HG03558 (cell line): ENCODE measurements around the gene HAUS6.
"Not testable (repeated sequence)": the region's sequence is repeated elsewhere in the genome, so short reads cannot be mapped to it uniquely, and the experiment has no call there.

Experiments
- ATAC-seq: cut with Tn5 transposase; IDR thresholded peaks from one replicate; pipeline ENCODE4 v1.9.1; 2021; ENCODE audit warnings: moderate number of reproducible peaks; ENCODE audit not compliant: unreplicated experiment; ENCODE audit errors: extremely low read depth

HAUS6 gene

DNA sequence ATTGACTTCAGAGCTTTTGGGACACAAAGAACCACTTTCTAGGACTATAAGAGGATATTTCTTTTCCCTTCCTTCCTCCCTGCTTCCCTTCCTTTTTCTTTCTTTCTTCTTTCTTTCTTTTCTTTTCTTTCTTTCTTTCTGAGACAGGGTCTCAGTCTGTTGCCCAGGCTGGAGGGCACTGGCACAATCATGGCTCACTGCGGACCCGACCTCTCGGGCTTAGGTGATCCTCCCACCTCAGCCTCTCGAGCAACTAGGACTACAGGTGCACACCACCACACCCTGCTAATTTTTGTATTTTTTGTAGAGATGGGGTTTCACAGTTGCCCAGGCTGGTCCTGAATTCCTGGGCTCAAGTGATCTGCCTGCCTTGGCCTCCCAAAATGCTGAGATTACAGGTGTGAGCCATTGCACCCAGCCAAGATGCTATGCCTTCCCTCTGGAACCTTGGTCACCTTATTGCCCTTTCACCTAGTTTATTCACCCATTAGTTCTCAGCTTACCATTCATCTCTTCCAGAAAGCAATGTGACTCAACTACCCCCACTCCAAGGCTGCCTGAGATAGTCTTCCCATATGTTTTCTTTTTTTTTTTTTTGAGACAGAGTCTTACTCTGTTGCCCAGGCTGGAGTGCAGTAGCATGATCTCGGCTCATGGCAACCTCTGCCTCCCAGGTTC, 14.5 kb upstream of the HAUS6 start:
- no peak for ATAC-seq

DNA sequence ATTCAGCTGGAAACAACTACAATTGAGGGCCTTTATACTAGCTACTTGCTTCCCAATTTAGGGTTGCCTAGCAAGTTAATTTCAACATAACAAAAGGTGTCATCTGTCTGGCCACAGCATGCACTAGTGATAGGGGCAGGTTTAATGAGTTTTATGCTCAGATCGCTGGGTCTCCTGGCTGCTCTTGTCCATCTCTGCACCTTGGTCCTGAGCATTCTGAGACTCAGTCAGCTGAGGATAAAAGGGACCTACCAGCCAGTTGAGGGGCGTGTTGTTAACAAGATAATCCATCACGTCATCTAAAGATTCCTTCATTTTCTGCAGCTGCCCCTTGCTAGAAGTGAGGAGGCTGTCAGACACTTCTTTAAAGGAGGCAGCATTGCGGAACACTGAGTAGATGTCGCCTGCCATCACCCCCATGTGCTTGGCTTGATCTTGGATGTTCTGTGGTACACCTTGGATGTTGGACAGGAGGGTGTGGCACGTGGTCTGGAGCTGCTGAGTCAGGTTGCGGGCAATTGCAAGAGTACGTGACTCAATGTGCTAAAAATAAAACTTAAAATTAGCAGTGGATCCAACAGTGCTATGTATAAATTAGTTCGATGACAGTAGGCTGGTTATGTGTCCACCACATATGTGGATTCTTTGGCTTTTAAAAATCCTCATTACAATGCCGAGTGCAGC, 13.5 kb upstream of the HAUS6 start:
- ATAC-seq, result no peak

DNA sequence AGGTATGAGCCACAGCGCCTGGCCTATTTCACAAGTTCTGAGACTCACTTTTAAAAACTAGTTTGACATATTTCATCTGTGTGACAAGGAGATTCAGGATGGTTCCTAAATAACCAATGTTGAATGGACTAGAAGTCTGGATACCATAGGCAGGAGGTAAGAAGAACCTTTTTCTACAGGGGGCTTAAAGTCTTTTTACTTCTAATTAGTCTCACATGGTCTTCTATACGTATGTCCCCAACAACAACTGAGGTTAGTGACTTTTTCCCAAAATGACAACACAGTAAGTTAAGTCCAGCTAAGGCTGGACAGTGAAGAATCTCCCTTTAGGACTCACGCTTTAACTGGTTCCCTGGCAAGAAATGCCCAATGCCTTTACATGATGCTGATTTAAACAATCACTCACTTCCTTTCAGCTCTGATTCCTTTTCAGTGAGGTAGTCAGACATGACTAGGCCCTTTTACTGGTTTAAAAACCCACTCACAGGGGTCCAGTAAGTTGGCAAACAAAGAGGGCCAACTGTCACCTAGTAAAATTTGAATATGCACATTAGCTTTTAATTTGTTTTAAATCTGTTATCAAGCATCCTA, 12.1 kb upstream of the HAUS6 start:
- no peak for ATAC-seq

DNA sequence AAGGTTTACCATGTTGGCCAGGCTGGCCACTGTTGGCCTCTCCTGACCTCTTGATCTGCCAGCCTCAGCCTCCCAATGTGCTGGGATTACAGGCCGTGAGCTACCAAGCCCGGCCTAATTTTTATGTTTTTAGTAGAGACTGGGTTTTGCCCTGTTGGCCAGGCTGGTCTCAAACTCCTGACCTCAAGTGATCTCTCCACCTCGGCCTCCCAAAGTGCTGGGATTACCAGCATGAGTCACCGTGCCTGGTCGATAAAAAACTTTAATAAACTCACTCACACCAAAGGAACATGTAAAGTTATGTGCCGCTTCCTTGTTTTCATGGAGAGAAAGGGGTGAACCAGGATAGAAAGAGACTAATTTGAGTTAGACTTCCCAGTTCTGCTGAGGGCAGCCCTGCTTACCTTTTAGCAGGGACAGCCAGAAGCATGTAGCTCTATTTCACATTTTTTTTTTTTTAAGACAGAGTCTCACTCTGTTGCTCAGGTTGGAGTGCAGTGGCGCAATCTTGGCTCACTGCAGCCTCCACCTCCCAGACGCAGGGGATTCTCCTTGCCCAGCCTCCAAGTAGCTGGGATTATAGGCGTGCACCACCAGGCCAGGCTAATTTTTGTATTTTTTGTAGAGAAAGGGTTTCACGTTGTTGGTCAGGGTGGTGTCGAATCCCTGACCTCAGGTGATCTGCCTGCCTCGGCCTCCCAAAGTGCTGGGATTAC, 11.4 kb upstream of the HAUS6 start:
- ATAC-seq, result no peak

DNA sequence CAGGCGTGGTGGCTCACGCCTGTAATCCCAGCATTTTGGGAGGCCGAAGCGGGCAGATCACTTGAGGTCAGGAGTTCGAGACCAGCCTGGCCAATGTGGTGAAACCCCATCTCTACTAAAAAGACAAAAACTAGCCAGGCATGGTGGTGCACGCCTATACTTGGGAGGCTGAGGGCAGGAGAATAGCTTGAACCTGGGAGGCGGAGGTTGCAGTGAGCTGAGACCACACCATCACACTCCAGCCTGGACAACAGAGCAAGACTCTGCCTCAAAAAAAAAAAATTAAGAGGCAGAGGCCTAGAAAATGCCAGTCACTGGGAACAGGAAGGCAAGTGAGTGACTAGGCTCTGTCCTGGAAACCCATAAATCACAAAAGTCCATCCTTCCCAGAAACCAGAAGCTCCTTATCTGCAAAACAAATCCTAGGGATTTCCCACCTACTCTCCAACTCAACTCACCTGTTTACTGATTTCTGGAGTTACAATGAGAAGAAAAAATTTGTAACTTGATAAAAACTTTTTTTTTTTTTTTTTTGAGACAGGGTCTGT, 10.4 kb upstream of the HAUS6 start:
- not testable (repeated sequence) for ATAC-seq

DNA sequence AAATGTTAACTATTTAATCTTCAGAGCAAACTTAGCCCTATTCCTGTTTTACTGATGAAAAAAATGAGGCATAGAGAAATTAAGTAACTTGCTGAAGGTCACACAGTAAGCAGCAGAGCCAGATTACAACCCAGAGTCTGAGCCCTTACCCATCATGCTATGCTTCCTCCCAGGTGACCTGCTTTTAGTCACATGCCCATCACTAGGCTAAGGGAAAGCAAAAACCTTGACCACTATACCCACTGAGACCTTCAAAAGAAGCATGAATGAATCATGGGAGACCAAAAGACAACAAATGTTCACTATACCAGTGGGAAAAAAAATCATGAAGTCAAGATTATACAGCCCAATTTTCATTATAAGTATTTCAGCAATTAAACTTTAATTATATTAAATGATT, 5.3 kb upstream of the HAUS6 start:
- ATAC-seq, result no peak

DNA sequence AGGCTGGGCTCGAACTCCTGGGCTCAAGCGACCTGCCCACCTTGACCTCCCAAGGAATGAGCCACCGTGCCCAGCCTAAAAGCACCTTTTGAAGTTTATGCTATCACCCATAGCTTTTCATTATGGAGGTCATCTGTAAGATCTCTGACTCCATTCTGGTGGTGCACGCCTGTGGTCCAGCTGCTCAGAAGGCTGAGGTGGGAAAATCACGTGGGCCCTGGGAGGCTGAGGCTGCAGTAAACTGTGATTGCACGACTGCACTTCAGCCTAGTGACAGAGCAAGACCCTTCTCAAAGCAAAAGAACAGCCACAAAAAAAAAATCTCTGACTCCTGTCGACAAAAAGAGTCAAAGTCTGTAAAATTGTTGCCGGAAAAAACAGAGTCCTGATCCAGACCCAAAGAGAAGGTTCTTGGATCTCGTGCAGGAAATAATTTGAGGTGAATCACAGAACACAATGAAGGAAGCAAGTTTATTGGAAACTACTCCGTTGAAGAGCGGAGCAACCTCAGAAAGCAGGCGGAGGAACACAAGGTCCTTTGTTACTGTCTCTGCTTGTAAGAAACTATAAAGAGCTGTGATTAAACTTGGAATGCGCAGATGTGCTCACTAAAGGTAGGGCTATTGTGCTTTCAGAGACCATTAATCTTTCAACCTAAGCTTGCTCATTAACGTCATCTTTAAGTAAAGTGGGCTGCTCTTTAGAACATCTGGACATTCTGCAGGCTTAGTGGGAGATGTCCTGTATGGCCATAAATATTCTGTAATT, 2.0 kb upstream of the HAUS6 start:
- no peak for ATAC-seq

DNA sequence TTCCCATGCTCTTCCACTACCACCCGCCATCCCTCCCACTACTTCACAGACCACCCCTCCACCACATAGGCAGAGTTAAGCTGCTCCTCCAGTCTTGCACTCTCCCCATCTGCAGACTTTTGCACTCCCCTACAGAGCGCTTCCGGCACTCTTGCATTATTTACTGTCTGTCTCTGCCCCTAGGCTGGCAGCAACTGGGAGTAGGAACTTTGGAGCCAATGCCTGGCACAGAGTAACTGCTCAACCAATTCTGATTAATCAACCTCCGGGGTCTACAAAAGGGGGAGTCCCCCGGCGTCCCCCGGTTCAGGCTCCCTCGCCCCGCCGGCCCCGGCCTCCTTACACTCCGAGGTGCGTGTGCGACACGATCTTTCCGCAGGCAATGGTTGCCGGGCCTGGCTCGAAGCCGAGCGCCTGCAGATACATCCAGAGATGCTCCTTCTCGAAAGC, 498 bp downstream of the HAUS6 start:
- ATAC-seq, result no peak

DNA sequence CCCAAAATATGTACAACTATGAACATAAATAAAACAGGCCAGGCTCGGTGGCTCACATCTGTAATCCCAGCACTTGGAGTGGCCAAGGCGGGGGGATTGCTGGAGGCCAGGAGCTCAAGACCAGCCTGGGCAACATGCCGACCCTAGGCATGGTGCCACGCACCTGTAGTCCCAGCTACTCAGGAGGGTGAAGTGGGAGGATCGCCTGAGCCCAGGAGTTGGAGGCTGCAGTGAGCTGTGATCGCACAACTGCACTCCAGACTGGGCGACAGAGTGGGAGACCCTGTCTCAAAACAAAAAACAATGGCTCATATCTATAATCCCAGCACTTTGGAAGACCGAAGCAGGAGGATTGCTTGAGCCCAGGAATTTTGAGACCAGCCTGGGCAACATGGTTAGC, 1.5 kb downstream of the HAUS6 start:
- no peak for ATAC-seq

DNA sequence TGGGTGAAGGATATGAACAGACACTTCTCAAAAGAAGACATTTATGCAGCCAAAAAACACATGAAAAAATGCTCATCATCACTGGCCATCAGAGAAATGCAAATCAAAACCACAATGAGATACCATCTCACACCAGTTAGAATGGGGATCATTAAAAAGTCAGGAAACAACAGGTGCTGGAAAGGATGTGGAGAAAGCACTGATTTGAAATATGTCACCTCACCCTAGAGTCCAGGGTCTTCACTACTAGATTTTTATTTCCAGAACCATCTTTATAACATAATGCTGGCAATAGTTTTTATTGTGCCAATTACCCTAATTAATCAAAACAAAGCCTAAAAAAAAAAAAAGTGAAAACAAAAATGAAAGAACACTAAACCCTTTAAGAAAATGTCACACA, 5.3 kb downstream of the HAUS6 start:
- not testable (repeated sequence) for ATAC-seq

DNA sequence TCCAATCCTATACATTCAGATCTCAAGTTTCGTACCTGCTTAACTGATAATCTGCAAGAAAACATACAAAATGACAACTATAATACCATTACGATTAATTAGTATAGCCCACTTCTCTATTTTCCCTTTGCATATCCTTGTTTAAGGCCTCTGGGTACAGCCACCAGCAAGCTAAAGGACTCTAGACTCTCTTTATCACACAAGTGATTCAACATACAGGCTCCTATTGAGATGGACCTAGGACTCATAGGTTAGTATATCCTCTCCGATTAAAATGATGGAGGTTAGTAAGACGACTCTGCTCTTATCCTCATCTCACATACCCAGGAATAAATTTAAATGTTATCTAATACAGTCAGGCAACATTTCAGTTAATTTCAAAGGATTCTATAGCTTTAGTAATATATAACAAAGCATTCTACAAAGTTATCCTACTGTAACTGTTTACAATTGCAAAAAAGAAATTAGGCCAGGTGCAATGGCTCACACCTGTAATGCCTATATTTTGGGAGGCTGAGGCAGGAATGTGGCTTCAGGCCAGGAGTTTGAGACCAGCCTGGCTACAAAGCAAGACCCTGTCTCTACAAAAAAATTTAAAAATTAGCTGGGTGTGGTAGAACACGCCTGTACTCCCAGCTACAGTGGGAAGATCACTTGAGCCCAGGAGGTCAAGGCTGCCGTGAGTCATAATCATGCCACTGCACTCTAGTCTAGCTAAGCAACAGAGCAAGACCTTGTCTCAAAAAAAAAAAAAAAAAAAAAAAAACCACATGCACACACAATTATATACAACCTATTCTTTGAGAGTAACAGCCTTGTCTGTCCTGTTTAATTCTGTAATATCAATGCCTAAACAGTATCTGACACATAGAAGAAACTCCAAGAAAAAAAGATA, 15.4 kb downstream of the HAUS6 start:
- no peak for ATAC-seq

DNA sequence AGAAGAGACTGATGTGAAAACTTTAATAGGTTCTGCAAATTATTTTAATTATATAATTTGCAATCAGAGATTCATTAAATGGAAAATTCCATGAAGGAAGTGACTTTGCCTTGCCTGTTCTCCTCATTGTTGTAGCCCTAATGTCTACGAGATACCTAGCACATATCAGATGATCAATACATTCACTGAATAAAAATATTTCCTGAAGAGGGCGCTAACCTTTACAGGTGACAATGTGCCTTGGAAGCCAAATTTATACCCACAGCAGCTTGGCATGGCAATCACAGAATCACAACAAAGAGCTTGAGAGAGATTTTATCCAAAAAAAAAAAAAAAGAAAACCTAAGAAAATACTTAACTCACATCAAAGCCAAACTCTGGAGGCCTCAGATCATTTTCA, 17.4 kb downstream of the HAUS6 start:
- ATAC-seq, result no peak

DNA sequence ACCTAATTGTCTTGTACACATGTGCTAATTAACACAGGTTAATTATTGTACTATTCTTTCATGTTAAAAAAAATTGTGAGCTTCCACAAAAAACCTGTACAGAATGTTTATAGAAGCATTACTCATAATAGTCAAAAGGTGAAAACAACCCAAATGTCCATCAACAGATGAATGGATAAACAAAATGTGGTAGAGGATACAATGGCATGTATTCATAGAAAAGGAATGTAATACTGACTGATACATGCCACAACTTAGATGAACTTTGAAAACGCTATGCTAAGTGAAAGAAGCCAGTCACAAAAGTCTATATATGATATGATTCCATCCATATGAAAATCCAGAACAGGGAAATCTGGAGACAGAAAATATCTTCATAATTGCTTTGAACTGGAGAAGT, 27.9 kb downstream of the HAUS6 start:
- no peak for ATAC-seq

DNA sequence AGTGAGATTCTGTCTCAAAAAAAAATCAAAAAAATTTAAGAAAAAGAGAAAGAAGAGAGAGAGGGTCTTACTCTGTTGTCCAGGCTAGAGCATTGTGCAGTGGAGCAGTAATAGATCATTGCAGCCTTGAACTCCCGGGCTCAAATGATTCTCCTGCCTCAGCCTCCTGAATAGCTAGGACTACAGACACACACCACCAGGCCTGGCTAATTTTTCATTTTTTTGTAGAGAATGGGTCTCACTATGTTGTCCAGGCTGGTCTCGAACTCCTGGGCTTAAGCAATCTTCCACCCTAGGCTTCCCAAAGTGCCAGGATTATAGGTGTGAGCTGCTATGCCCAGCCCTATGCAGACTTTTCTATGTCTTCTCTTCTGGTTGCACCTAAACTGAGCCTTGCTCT, 28.5 kb downstream of the HAUS6 start:
- ATAC-seq, result no peak

DNA sequence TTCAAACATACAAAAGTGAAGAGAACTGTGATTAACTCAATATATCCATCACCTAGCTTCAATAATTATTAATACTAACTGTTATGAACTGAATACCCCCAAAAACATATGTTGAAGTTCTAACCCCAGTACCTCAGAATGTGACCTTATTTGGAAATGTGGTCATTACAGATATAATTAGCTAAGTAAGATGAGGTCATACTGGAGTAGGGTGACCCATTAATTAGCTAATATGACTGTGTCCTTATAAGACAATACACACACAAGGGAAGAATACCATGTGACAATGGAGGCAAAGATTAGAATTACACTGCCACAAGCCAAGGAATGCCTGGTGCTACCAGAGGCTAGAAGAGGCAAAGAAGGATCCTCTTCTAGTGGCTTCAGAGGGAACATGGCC, 45.7 kb downstream of the HAUS6 start:
- no peak for ATAC-seq

DNA sequence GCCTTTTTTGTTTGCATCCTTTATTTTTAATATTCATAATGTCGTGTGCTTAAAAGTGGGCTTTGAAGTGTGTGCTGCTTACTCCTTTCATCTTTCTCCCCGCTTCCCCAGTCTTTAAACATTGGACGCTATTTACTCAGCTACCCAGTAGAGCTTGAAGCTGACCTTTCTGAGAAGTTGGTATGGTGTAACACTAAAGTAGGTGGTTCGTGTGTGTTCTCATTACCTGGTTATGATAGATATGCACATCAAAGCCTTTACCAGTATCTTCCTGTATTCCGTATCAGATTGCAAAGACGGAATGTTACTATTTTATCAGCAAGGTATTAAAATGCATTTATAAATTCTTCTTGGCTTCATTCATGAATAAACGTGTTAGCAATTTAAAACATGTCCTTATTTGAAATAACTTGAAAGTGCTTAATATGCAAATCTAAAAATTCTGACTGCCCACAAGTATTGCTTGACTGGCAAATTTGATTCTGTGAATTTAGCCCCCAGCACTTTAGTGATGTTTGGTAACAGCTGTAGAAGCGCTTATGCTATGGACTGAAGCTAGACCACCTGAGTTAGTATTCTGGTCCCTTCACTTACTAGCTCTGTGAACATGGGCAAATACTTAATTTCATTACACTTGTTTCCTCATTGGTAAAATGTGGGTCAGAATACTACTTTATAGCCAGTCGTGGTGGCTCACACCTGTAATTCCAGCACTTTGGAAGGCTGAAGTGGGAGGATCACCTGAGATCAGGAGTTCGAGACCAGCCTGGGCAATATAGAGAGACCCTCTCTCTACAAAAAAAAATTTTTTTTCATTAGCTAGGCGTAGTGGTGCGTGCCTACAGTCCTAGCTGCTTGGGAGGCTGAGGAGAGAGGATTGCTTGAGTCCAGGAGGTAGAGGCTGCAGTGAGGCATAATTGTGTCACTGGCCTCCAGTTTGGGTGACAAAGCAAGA, 51.8 kb downstream of the HAUS6 start:
- ATAC-seq, result no peak

DNA sequence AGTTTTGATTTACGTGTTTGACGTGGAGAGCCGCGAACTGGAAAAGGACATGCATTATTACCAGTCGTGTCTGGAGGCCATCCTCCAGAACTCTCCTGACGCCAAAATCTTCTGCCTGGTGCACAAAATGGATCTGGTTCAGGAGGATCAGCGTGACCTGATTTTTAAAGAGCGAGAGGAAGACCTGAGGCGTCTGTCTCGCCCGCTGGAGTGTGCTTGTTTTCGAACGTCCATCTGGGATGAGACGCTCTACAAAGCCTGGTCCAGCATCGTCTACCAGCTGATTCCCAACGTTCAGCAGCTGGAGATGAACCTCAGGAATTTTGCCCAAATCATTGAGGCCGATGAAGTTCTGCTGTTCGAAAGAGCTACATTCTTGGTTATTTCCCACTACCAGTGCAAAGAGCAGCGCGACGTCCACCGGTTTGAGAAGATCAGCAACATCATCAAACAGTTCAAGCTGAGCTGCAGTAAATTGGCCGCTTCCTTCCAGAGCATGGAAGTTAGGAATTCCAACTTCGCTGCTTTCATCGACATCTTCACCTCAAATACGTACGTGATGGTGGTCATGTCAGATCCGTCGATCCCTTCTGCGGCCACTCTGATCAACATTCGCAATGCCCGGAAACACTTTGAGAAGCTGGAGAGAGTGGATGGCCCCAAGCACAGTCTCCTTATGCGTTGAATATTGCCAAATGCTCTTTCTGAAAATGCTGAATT, 52.6 kb downstream of the HAUS6 start:
- no peak for ATAC-seq
